IPS-11a (cell line): Measurements from ENCODE around the gene KPNA4.
"Not testable (repeated sequence)": the region's sequence is repeated elsewhere in the genome, so short reads cannot be mapped to it uniquely, and the experiment has no call there.

Experiments
- H3K4me3 ChIP-seq: one replicate; pipeline ENCODE4 v1.5.1; 2013; ENCODE audit warnings: low read depth, low read length, control low read depth

The KPNA4 gene

DNA sequence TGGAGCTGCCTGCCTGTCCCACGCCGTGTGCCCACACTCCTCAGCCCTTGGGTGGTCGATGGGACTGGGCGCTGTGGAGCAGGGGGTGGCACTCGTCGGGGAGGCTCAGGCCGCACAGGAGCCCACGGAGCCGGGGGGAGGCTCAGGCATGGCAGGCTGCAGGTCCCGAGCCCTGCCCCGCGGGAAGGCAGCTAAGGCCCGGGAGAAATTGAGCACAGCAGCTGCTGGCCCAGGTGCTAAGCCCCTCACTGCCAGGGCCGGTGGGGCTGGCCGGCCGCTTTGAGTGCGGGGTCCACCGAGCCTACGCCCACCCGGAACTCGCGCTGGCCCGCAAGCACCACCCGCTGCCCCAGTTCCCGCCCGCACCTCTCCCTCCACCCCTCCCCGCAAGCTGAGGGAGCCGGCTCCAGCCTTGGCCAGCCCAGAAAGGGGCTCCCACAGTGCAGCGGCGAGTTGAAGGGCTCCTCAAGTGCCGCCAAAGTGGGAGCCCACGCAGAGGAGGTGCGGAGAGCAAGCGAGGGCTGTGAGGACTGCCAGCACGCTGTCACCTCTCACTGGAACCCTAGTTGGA, 8.7 kb upstream of the KPNA4 start:
- not testable (repeated sequence) for H3K4me3 ChIP-seq

GRCh38 chr3:160569894-160570652, 4.7 kb upstream of the KPNA4 start:
- no peak overlapping the region for H3K4me3 ChIP-seq

DNA sequence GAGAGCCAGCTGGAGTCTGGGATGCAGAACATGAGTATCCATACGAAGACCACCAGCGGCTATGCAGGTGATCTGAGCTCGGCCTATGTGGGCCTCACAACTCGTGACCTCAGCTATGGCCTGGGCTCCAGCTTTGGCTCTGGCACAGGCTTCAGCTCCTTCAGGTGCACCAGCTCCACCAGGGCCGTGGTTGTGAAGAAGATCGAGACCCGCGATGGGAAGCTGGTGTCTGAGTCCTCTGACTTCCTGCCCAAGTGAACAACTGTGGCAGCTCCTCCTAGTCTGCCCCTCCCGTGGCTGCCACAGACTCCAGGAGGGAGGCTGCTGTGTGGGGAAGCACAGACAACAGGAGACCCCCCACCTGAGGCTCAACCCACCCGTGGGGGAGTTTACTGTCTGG, 3.6 kb upstream of the KPNA4 start:
- H3K4me3 ChIP-seq, result no peak overlapping the region

GRCh38 chr3:160567774-160568173, 2.4 kb upstream of the KPNA4 start:
- no peak overlapping the region for H3K4me3 ChIP-seq

GRCh38 chr3:160566499-160566898, 1.1 kb upstream of the KPNA4 start:
- H3K4me3 ChIP-seq, result peak overlapping the region; percentile 62

- H3K4me3 ChIP-seq, result peak overlapping the region; percentile 85
Observed at GRCh38 chr3:160564949-160565441, 376 bp downstream of the KPNA4 start.

DNA sequence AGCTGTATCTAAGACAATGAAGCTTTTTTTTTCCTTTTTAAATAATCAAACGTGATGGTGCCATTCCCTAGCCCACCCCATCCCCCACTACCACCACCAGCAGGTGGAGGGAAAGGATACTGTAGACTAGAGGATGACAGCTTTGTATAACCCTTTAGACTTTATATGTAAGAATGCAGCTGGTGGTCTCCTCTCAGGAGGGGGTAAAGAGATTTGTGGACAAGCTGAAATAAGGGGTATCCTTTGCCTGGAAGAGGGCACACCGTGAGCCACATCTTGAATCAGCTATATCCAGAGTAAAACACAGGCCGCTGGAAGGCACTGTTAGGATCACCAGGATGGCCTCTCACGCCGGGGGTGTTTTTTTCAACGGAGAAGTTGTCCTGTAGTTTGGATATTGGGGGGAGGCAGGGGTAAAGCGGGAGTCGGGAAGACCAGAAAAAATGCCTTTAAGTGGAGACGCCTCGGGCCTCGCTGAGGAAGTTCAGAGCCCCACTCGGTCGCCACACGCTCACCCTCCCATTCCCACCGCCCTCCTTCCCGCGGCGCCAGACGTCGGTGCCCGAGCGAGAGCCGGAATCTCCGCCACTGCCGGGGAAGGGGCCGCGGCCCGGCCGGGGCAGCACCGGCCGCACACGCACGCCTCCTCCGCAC, 986 bp downstream of the KPNA4 start:
- peak overlapping the region; percentile 85 for H3K4me3 ChIP-seq

GRCh38 chr3:160562952-160563351, 2.4 kb downstream of the KPNA4 start:
- no peak overlapping the region for H3K4me3 ChIP-seq

DNA sequence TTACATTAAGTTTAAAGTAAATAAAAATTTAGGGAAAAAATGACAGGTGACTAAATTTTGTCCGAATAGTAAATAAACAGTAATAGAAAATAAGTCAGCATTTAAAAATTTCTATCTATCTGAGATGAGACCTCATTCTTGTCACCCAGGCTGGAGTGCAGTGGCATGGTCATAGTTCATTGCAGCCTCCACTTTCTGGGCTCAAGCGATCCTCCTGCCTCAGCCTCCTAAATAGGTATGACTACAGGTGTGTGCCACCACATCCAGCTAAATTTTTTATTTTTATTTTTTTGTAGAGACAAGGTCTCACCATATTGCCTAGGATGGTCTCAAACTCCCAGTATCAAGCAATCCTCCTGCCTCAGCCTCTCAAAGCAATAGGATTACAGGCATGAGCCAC, 7.8 kb downstream of the KPNA4 start:
- H3K4me3 ChIP-seq, result no peak overlapping the region

- H3K4me3 ChIP-seq, result no peak overlapping the region
Observed at GRCh38 chr3:160556141-160556540, 9.2 kb downstream of the KPNA4 start.

DNA sequence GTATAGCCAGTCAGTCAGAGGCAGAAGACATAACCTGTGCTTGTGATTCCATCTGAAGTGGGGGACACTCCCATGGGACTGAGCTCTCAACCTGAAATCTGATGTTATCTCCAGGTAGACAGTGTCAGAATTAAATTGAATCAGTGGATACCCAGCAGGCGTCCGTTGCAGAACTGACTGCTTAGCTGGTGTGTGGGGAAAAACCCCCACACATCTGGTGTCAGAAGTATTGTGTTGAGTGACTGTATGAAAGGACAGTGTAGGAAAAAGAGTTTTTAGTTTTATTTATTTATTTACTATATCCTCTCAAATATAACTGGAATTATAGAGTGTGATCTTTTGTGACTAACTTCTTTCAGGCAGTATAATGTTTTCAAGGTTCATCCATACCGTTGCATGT, 10.4 kb downstream of the KPNA4 start:
- no peak overlapping the region for H3K4me3 ChIP-seq

DNA sequence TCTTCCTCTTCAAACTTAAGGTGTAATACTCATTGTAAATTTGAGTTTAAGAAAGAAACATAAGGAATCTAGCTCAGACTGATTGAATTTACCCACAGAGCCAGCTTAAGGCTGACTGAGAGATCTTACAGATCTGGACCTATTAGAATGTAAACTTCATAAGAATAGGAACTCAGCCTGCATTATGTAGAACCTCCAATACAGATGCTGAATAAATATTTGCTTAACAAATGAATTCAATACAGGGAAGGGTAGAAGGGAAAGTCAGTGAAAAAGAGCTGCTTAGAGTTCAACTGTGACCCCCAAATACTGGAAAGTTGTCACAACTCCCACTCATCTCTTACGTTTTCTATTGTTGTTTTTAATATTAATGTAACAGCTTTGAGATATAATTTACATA, 11.5 kb downstream of the KPNA4 start:
- H3K4me3 ChIP-seq, result no peak overlapping the region

DNA sequence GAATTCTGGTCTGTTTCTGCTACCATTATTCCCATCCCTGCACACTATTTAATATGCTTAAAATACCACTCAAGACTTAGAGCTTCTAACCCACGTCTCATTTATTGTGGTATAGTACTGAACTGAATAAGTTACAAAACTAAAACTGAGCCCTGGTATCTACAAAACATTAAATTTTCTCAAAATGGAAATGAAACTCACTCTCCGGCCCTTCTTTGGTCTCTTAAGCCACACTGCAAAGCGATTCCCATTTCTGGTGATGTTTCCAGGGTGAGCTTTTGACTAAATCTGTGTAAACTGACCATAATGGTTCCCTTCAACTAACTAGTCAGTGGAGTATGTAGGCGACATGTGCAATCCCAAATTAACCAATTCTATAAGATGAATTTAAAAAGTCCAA, 18.6 kb downstream of the KPNA4 start:
- H3K4me3 ChIP-seq, result no peak overlapping the region

GRCh38 chr3:160545504-160545871, 19.9 kb downstream of the KPNA4 start:
- H3K4me3 ChIP-seq, result no peak overlapping the region

DNA sequence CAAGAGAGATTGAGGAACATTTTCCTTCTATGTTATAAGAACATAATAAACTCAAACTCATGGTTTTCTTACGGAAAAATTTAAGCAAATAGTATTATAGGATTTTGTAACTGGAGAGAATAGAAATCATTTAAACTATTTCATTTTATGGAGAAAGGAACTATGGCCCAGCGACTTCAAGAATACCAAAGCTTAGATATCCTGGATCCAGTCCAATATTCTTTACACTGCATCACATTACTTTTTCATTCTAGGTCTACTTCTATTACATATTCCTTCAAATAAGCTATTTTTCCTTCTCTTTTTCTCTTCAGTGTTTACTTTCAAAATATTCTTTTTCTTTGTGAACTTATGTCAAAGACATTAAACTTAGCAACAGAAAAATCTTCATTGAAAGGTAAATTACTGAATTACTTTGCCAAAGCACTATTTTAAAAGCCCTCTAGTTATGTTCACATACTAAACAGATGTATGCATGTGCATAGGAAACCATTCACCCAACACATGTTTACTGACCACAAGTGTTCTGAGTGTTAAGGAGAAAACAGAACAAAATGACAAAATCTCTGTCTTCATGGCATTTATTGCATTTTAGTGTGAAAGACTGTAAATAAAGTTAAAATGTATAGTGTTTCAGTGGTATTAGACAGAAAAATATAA, 20.4 kb downstream of the KPNA4 start:
- H3K4me3 ChIP-seq, result no peak overlapping the region

- H3K4me3 ChIP-seq, result no peak overlapping the region
Observed at GRCh38 chr3:160540551-160540950, 24.8 kb downstream of the KPNA4 start.

DNA sequence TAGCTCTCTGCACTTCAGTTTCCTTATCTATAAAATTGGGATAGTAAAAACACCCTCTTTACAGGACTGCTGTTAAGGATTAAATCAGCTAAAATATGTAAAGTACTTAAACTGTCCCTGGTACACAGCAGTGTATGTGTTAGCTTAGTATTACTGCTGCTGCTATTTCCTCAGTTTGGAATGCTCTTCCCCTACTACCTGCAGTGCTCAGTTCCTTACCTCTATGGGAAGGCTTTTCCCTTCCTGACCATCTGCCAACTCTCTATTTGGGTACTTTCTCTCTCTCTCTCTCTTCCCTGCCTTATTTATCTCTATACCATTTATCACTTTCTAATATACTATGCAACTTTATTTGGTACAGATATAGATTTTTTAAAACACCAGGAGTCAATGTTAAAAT, 26.5 kb downstream of the KPNA4 start:
- no peak overlapping the region for H3K4me3 ChIP-seq

DNA sequence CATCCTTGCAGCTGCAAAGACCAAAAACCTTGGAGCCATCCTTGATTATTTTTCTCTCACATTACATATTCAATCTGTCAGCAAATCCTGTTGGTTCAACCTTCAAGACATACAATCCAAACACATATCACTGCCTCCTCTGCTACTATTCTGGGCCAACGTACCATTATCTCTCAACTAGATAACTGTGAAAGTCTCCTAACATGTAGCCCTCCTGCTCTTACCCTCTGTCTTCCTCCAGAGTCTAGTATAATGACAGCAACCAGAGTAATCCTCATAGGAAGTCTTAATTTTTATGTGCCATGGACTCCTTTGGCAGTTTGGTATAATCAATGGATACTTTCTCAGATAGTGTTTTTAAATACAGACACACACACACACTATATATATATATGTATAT, 27.6 kb downstream of the KPNA4 start:
- H3K4me3 ChIP-seq, result no peak overlapping the region

DNA sequence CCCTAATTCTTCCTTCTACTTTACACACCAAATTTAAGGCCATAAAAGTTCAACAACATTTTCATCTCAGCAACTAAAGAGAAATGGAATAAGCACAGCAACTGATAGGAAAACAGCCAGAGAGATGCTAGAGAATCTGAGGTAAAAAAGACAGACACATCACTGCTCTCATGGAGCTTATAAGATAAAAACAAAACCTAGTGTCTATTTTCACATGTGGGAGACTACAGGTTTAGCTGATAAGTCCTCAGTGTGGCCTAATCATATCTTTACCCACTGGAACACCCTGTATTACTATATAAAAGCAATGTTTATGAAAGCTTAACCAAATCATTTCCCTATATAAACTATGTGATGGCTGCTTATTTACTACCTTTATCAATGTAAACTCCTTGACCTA, 33.0 kb downstream of the KPNA4 start:
- no peak overlapping the region for H3K4me3 ChIP-seq

DNA sequence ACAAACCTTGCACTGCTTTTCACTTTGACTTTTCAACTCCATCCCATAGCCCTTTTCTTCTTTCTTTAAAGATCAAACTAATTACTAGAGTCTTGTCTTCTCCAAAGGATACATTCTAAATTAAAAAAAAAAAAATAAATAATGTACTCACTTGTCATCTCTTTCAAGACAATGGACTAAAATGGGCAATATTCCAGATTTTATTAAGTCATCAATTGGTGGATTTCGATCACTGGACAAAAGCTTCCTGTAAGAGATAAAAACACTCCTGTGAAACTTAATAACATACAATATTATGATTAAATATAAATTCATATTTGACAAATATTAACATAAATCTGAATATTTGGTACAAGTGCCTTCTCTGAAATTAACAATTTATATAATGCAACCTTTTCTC, 34.1 kb downstream of the KPNA4 start:
- no peak overlapping the region for H3K4me3 ChIP-seq

GRCh38 chr3:160516391-160516790, 49.0 kb downstream of the KPNA4 start:
- not testable (repeated sequence) for H3K4me3 ChIP-seq

- no peak overlapping the region for H3K4me3 ChIP-seq
Observed at GRCh38 chr3:160501325-160501724, 64.0 kb downstream of the KPNA4 start.
